GM15510 (cell line): ENCODE data around the gene PGS1.

Experiments
- POLR2A ChIP-seq: IDR thresholded peaks from 3 replicates; pipeline ENCODE4 v1.6.1; 2011; ENCODE audit warnings: borderline replicate concordance; ENCODE audit not compliant: insufficient read length; ENCODE audit errors: extremely low read depth

The PGS1 gene

GRCh38 chr17:78416791-78417530 is 38.5 kb downstream of the PGS1 start:
- TF ChIP-seq POLR2A = no peak

GRCh38 chr17:78417531-78417909 is 39.1 kb downstream of the PGS1 start:
- no peak for TF ChIP-seq POLR2A

- no peak for TF ChIP-seq POLR2A
Observed at GRCh38 chr17:78418326-78419026, 40.0 kb downstream of the PGS1 start.

GRCh38 chr17:78419970-78420815 is 41.7 kb downstream of the PGS1 start:
- TF ChIP-seq POLR2A = no peak

- TF ChIP-seq POLR2A = no peak
Observed at GRCh38 chr17:78421084-78421533, 42.7 kb downstream of the PGS1 start.

GRCh38 chr17:78421534-78422266 is 43.3 kb downstream of the PGS1 start:
- no peak for TF ChIP-seq POLR2A

- no peak for TF ChIP-seq POLR2A
Observed at GRCh38 chr17:78422267-78422605, 43.8 kb downstream of the PGS1 start.

GRCh38 chr17:78422872-78423588 is 44.6 kb downstream of the PGS1 start:
- TF ChIP-seq POLR2A = no peak

- TF ChIP-seq POLR2A = no peak
Observed at GRCh38 chr17:78423961-78424675, 45.7 kb downstream of the PGS1 start.

- TF ChIP-seq POLR2A = no peak
Observed at GRCh38 chr17:78425429-78425828, 47.0 kb downstream of the PGS1 start.

- TF ChIP-seq POLR2A = no peak
Observed at GRCh38 chr17:78426293-78426879, 47.9 kb downstream of the PGS1 start.

- TF ChIP-seq POLR2A = no peak
Observed at GRCh38 chr17:78427140-78427539, 48.7 kb downstream of the PGS1 start.

GRCh38 chr17:78428025-78428575 is 49.7 kb downstream of the PGS1 start:
- no peak for TF ChIP-seq POLR2A
